Sciatic nerve (tissue), 2 donors: Measurements from ENCODE around the gene SART1. TPM values are rescaled to one million over a fixed set of nuclear protein-coding genes. Genes with fewer than 3 reads are reported as not detected.
"Not testable (repeated sequence)": the region's sequence is repeated elsewhere in the genome, so short reads cannot be mapped to it uniquely, and the experiment has no call there.

Source experiments
- ATAC-seq: fragments of 200-7000 bp; cut with Tn5 transposase; one replicate; pipeline ENCODE4 v1.9.1; 2020; ENCODE audit warnings: mild to moderate bottlenecking, moderate library complexity
- DNase-seq: peaks from one replicate; pipeline ENCODE4 v3.0.0-alpha.2; 2020; ENCODE audit warnings: low spot score
- intact Hi-C: fragments of 100-400 bp; cut with DNase I; formaldehyde crosslinking; loops from one replicate; pipeline ENCODE4 v1.14.2; 2022
- total RNA-seq: library from RNA; stranded (reverse); fragmentation: NEBNext Ultra II Directional; extraction: Animal tissue kit (Norgen Biotek cat#: 25700); gene quantifications from one replicate; pipeline ENCODE4 v1.2.1, GENCODE V29; 2021
- donor health status: DM: no; HTN: no; CAD: no.
- donor health status: DM: no; HTN: no; CAD: no.

SART1 gene
- total RNA-seq, 1 donor from 2014 or later: 51.0 TPM

- intact Hi-C loops: no loop called here
- no peak for ATAC-seq
- no peak for DNase-seq
Measured at GRCh38 chr11:65928667-65929066, 32.9 kb upstream of the SART1 start.

- ATAC-seq: no peak
- no peak for DNase-seq
- intact Hi-C loops: no loop called here
Measured at GRCh38 chr11:65931773-65932557, 29.6 kb upstream of the SART1 start.

GRCh38 chr11:65932558-65932919 is 29.0 kb upstream of the SART1 start:
- ATAC-seq: no peak
- intact Hi-C loops: no loop called here
- DNase-seq: no peak

- ATAC-seq: no peak
- intact Hi-C loops: no loop called here
- DNase-seq: no peak
Measured at GRCh38 chr11:65934014-65934413, 27.5 kb upstream of the SART1 start.

GRCh38 chr11:65937766-65938165 is 23.8 kb upstream of the SART1 start:
- DNase-seq (no peak), ATAC-seq (no peak)
- intact Hi-C loops: no loop called here

GRCh38 chr11:65941720-65942310 is 19.7 kb upstream of the SART1 start:
- ATAC-seq (no peak), DNase-seq (no peak)
- intact Hi-C loops: no loop called here

- intact Hi-C loops: no loop called here
- ATAC-seq: no peak
Measured at GRCh38 chr11:65942531-65942930, 19.0 kb upstream of the SART1 start.

GRCh38 chr11:65944191-65944590 is 17.3 kb upstream of the SART1 start:
- DNase-seq: no peak
- no peak for ATAC-seq
- intact Hi-C loops: no loop called here

More at GRCh38 chr11:65942531-65942930, 19.0 kb upstream of the SART1 start:
- DNase-seq: no peak

GRCh38 chr11:65944767-65945166 is 16.8 kb upstream of the SART1 start:
- intact Hi-C loops: no loop called here
- DNase-seq: no peak
- ATAC-seq: no peak

- DNase-seq: no peak
- intact Hi-C loops: no loop called here
- no peak for ATAC-seq
Measured at GRCh38 chr11:65945430-65945911, 16.1 kb upstream of the SART1 start, which contains the start of gene TSGA10IP. TSS of gene TSGA10IP (plus strand) at chr11:65945480. CDS start at chr11:65945676, 196 bp downstream.

GRCh38 chr11:65945941-65946558 is 15.5 kb upstream of the SART1 start:
- intact Hi-C loops: no loop called here
- no peak for DNase-seq
- no peak for ATAC-seq

- no peak for ATAC-seq
- intact Hi-C loops: no loop called here
- DNase-seq: no peak
Measured at GRCh38 chr11:65946655-65947054, 14.9 kb upstream of the SART1 start.

- DNase-seq (no peak), ATAC-seq (no peak)
- intact Hi-C loops: no loop called here
Measured at GRCh38 chr11:65947133-65947532, 14.4 kb upstream of the SART1 start.

- no peak for DNase-seq
- intact Hi-C loops: no loop called here
- ATAC-seq: no peak
Measured at GRCh38 chr11:65947603-65948125, 13.9 kb upstream of the SART1 start.

- intact Hi-C loops, DNase-seq, ATAC-seq: not testable (repeated sequence)
Measured at GRCh38 chr11:65950711-65951110, 10.8 kb upstream of the SART1 start.

- ATAC-seq, intact Hi-C loops, DNase-seq: not testable (repeated sequence)
Measured at GRCh38 chr11:65951641-65952040, 9.9 kb upstream of the SART1 start.

GRCh38 chr11:65952052-65952521 is 9.4 kb upstream of the SART1 start:
- ATAC-seq (no peak), DNase-seq (no peak)
- intact Hi-C loops: no loop called here

- ATAC-seq: no peak
- intact Hi-C loops: no loop called here
Measured at GRCh38 chr11:65953471-65953870, 8.1 kb upstream of the SART1 start.

GRCh38 chr11:65954771-65955170 is 6.8 kb upstream of the SART1 start:
- no peak for ATAC-seq
- intact Hi-C loops: no loop called here
- no peak for DNase-seq

More at GRCh38 chr11:65953471-65953870, 8.1 kb upstream of the SART1 start:
- DNase-seq: no peak

GRCh38 chr11:65958291-65958690 is 3.2 kb upstream of the SART1 start:
- no peak for DNase-seq
- ATAC-seq: no peak
- intact Hi-C loops: no loop called here
